Measurements from ENCODE around the gene OLFML1.

OLFML1 gene

DNA sequence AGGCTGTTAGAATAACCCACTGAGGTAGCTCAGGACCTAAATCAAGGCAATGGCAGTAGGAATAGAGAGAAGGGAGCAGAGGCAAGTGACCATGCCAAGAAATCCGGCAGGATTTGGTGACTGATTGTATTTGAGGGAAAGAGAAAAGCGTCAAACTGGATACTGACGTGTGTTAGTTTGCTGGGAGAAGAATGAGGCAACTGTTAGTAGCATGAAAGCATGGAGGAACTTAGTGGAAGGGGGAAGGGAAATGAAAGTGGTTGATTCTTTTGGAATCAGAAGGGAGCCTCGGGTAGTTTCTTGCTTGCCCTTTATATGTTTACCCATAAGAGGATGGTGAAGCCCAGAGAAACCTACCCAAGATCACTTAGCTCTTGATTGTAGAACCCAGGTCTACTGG is 36.8 kb downstream of the OLFML1 start:
- ChIA-PET CTCF (interaction anchor here (1.0 to 2.0 kb wide), 3 partner anchors 10 to 49 kb away, joined by 3 to 8 read pairs (median 3); no protein-coding TSS in a partner anchor), POLR2A (interaction anchor here (0.5 kb wide), 1 partner anchor 11 kb away, joined by 3 read pairs; no protein-coding TSS in a partner anchor)
- Histone ChIP-seq H3K4me1 (ENCODE audit: control insufficient read depth, insufficient read depth, low read length) (no peaks in the 10 kb centered on the region), H3K9me3 (ENCODE audit: control insufficient read depth, insufficient read depth, low read depth, low read length) (no peaks in the 10 kb centered on the region), H3K4me3 (ENCODE audit: low read depth, low read length) (no peak overlapping the region), H3K36me3 (ENCODE audit: control insufficient read depth in 2 of 2, insufficient read depth in 1 of 2, low read length in 2 of 2) (no peaks in the 10 kb centered on the region), H3K27ac (ENCODE audit: extremely low read depth, low read depth, low read length) (no peak overlapping the region)
- TF ChIP-seq ZNF560 (tag by site-specific recombination; IDR thresholded peaks at IDR 0.05; ENCODE audit: borderline replicate concordance): no peak
- no peak for TF ChIP-seq ZNF423 (tag by site-specific recombination; IDR thresholded peaks at IDR 0.05)
- TF ChIP-seq ZNF624 (tag by site-specific recombination; IDR thresholded peaks at IDR 0.05): no peak

GRCh38 chr11:7522546-7522945 is 37.2 kb downstream of the OLFML1 start:
- no peak overlapping the region for H3K27ac ChIP-seq (ENCODE audit: extremely low read depth, low read depth, low read length)
- H3K4me1 ChIP-seq (ENCODE audit: control insufficient read depth, insufficient read depth, low read length): no peaks in the 10 kb centered on the region
- no peaks in the 10 kb centered on the region for H3K9me3 ChIP-seq (ENCODE audit: control insufficient read depth, insufficient read depth, low read depth, low read length)
- no peak for TF ChIP-seq GLIS1 (tag by site-specific recombination; IDR thresholded peaks at IDR 0.05)
- TF ChIP-seq ZNF658 (tag by site-specific recombination; IDR thresholded peaks at IDR 0.05): no peak
- no peak for TF ChIP-seq ZNF580 (tag by site-specific recombination; IDR thresholded peaks at IDR 0.05)
- no peak for TF ChIP-seq ZNF433 (tag by site-specific recombination; IDR thresholded peaks at IDR 0.05; ENCODE audit: low read depth)
- no peak for TF ChIP-seq ZNF426 (tag by site-specific recombination; IDR thresholded peaks at IDR 0.05)
- no peak for TF ChIP-seq ZNF510 (tag by site-specific recombination; IDR thresholded peaks at IDR 0.05; ENCODE audit: insufficient replicate concordance)
- no peak for TF ChIP-seq ZNF791 (tag by site-specific recombination; IDR thresholded peaks at IDR 0.05)
- TF ChIP-seq ZNF747 (tag by site-specific recombination; IDR thresholded peaks at IDR 0.05): no peak
- ChIA-PET POLR2A (no interaction called here), CTCF (interaction anchor here (1.0 to 1.4 kb wide), 2 partner anchors 13 to 49 kb away, joined by 3 read pairs; no protein-coding TSS in a partner anchor)
- no peak overlapping the region for H3K4me3 ChIP-seq (ENCODE audit: low read depth, low read length)
- H3K36me3 ChIP-seq (ENCODE audit: control insufficient read depth in 2 of 2, insufficient read depth in 1 of 2, low read length in 2 of 2): no peaks in the 10 kb centered on the region

DNA sequence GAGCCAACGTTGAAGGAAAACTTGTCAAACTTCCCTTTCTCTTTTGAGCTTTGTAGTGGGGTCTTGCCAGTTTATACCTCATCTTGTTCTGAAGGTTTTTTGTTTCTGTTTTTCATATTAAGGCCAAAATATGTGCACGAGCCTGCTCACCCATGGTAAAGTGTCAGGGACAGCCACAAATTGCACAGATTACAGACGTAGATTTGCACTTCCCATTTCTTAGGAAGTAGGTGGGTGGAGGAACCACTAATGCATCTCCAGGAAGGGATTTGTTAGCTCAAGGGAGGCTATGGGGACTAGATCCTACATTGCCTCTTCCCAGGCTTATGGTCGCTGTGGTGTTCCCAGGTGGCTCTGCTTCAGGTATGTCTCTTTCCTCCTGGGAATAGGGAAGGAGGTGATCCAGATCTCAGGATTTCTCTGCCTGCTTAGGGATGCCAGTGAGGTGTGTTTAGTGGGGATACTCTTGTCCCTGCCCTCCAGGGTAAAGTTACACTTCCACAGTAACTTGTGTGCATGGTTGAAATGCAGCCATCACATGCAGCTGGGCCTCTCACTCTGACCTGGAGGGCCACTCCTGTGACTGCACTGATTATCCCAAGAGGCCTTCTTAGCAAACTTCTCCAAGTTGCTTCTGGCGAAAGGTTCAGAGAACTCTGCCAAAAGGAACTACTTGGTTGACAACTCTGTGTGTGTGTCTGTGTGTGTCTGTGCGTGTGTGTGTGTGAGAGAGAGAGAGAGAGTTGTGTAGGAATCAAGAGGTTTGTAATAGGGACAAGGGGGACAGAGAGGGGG is 38.3 kb downstream of the OLFML1 start:
- TF ChIP-seq ZNF707 (tag by site-specific recombination; IDR thresholded peaks at IDR 0.05): no peak
- TF ChIP-seq ZSCAN5A (tag by site-specific recombination; IDR thresholded peaks at IDR 0.05): no peak
- no peak for TF ChIP-seq ZNF560 (tag by site-specific recombination; IDR thresholded peaks at IDR 0.05; ENCODE audit: borderline replicate concordance)
- TF ChIP-seq ZNF214 (tag by site-specific recombination; IDR thresholded peaks at IDR 0.05; ENCODE audit: borderline replicate concordance): no peak
- TF ChIP-seq ZBTB1 (tag by site-specific recombination; IDR thresholded peaks at IDR 0.05): no peak
- no peak for TF ChIP-seq ZNF174 (tag by site-specific recombination; IDR thresholded peaks at IDR 0.05)
- Histone ChIP-seq H3K9me3 (ENCODE audit: control insufficient read depth, insufficient read depth, low read depth, low read length) (no peaks in the 10 kb centered on the region), H3K36me3 (ENCODE audit: control insufficient read depth in 2 of 2, insufficient read depth in 1 of 2, low read length in 2 of 2) (no peaks in the 10 kb centered on the region), H3K27ac (ENCODE audit: extremely low read depth, low read depth, low read length) (no peak overlapping the region), H3K4me3 (ENCODE audit: low read depth, low read length) (no peak overlapping the region), H3K4me1 (ENCODE audit: control insufficient read depth, insufficient read depth, low read length) (no peaks in the 10 kb centered on the region)
- CTCF ChIA-PET: interaction anchor here (1.0 to 1.1 kb wide), 2 partner anchors 11 to 12 kb away, joined by 3 to 7 read pairs; no protein-coding TSS in a partner anchor
- POLR2A ChIA-PET: no interaction called here

Measured in HEK293 (cell line).